Heart left ventricle (tissue), 16 donors: Measurements from ENCODE around the gene VWA5A. TPM values are rescaled to one million over a fixed set of nuclear protein-coding genes. Genes with fewer than 3 reads are reported as not detected.

ENCODE experiments used
- ATAC-seq, 4 donors: fragments of 200-7000 bp; cut with Tn5 transposase; one replicate each; pipeline ENCODE4 v1.9.1; 2020 to 2022; ENCODE audit warnings: moderate library complexity in 4 of 4, mild to moderate bottlenecking in 3 of 4, moderate number of reproducible peaks in 1 of 4
- DNase-seq, 5 donors: peaks; one replicate each; pipeline ENCODE4 v3.0.0-alpha.2; 2020
- H3K27ac ChIP-seq, 12 donors: fragments of 200-600 bp; sonication (generic) in 4 of 12; one replicate each; pipeline versions ENCODE4 v1.5.0 to v1.8.0; 2016 to 2022; ENCODE audit warnings: mild to moderate bottlenecking in 2 of 12
- H3K27me3 ChIP-seq, 9 donors: fragments of 200-600 bp; sonication (generic) in 2 of 9; one replicate each; pipeline versions ENCODE4 v1.5.1 to v1.8.0; 2016 to 2022; ENCODE audit warnings: mild to moderate bottlenecking in 3 of 9
- H3K36me3 ChIP-seq, 9 donors: fragments of 200-600 bp; sonication (generic) in 2 of 9; one replicate each; pipeline versions ENCODE4 v1.5.0 to v1.8.0; 2018 to 2022; ENCODE audit warnings: mild to moderate bottlenecking in 2 of 9
- H3K4me1 ChIP-seq, 12 donors: fragments of 200-600 bp; sonication (generic) in 4 of 12; one replicate each; pipeline versions ENCODE4 v1.5.0 to v1.8.0; 2016 to 2022; ENCODE audit warnings: mild to moderate bottlenecking in 3 of 12
- H3K4me3 ChIP-seq, 12 donors: fragments of 200-600 bp; sonication (generic) in 4 of 12; one replicate each; pipeline versions ENCODE4 v1.5.0 to v1.8.0; 2017 to 2022; ENCODE audit warnings: mild to moderate bottlenecking in 9 of 12, moderate library complexity in 4 of 12
- H3K9me3 ChIP-seq, 12 donors: fragments of 200-600 bp; sonication (generic) in 4 of 12; one replicate each; pipeline versions ENCODE4 v1.5.0 to v1.8.0; 2016 to 2022; ENCODE audit warnings: mild to moderate bottlenecking in 1 of 12
- CTCF ChIP-seq, 12 donors: fragments of 200-600 bp; sonication (generic) in 4 of 12; IDR thresholded peaks; one replicate each; pipeline versions ENCODE4 v1.5.0 to v1.8.0; 2018 to 2022; ENCODE audit warnings: antibody characterized with exemption in 12 of 12, mild to moderate bottlenecking in 5 of 12
- POLR2A ChIP-seq, 2 donors: fragments of 450-650 bp; IDR thresholded peaks; one replicate each; pipeline ENCODE4 v1.6.1; 2017; ENCODE audit warnings: antibody characterized with exemption in 2 of 2, mild to moderate bottlenecking in 2 of 2, moderate library complexity in 2 of 2
- WGBS, 4 donors: extraction: QIAGEN DNeasy Blood & Tissue Kit in 2 of 4; methylation state at CpG; one replicate each; pipeline versions ENCODE4 v1.1.5 to v1.1.7; 2013 to 2018; 5-methylcytosine and 5-hydroxymethylcytosine counted together
- intact Hi-C, 10 donors: fragments of 100-400 bp; cut with DNase I; formaldehyde crosslinking; loops; one replicate each; pipeline versions ENCODE4 v1.11.1 to v1.14.2; 2022
- polyA plus RNA-seq, 2 donors: library from polyadenylated mRNA; stranded (reverse); fragments of 200-250 nt; gene quantifications; one replicate each; pipeline ENCODE4 v1.2.3, GENCODE V29; 2013
- total RNA-seq, 9 donors: library from RNA; depleted of rRNA in 2 of 9; stranded (reverse); fragments of >200 nt in 2 of 9; fragmentation: NEBNext Ultra II Directional in 3 of 9; extraction: Animal tissue kit (Norgen Biotek cat#: 25700) in 3 of 9; gene quantifications; one replicate each; pipeline versions ENCODE4 v1.1.0 to v1.2.4, GENCODE V29; 2016 to 2023
- donor health status: ischemic (EF 13 %, LVEDD 7.1; RV severe dilation, severe dysfunction).
- donor health status: healthy with polysubstance abuse.
- donor health status: DM: no; HTN: yes; CAD: no.
- donor health status: DM: no; HTN: no; CAD: no.
- donor health status: ischemic (EF 25% LVEDD 6.9; RV normal size, moderate dysfunction).
- donor health status: ischemic (EF 25% LVEDD 5.7; RV mildly dilated, moderate dysfunction).
- donor health status: healthy.
- donor health status: DM: yes; HTN: yes; CAD: no.
- donor health status: ischemic (EF 35%, LVEDD 5.7; RV mildly dilated, moderate dysfunction).
- donor health status: nonischemic (EF 11% LVEDD 7.7; RV severe dilation, severe dysfunction).
- donor health status: DM: yes; HTN: yes; CAD: no.
- donor health status: PGD.
- donor health status: ischemic (EF 29% LVEDD 5.4; RV normal size, mild dysfunction).
- donor health status: nonischemic (EF 23%, LVEDD 6.1; RV moderate dilation, normal function).

The VWA5A gene
- total and polyA plus RNA-seq, 11 donors: 1.2 to 13.7 (median 2.8) TPM

- intact Hi-C loops: no loop called here
- Histone ChIP-seq H3K36me3 (no peaks in the 10 kb centered on the region), H3K4me1 (no peaks in the 10 kb centered on the region), H3K4me3 (no peak overlapping the region), H3K27me3 (peaks cover 0 to 7% (median 0%) of the 10 kb centered on the region in 9 donors), H3K27ac (no peak overlapping the region), H3K9me3 (no peaks in the 10 kb centered on the region)
- no peak for ATAC-seq
- WGBS, 4 donors: 66 to 76% (median 69%) methylated on average over 2 of the region's 2 CpGs
- TF ChIP-seq POLR2A (IDR thresholded peaks at IDR 0.05) (no peak), CTCF (IDR thresholded peaks at IDR 0.05) (no peak)
- no peak for DNase-seq
Observed at GRCh38 chr11:124098141-124098540, 17.1 kb upstream of the VWA5A start.

GRCh38 chr11:124101737-124102136 is 13.5 kb upstream of the VWA5A start:
- H3K36me3 ChIP-seq: no peaks in the 10 kb centered on the region
- no peaks in the 10 kb centered on the region for H3K4me1 ChIP-seq
- no peak for TF ChIP-seq CTCF (IDR thresholded peaks at IDR 0.05)
- no peak for TF ChIP-seq POLR2A (IDR thresholded peaks at IDR 0.05)
- WGBS, 4 donors: 52 to 76% (median 71%) methylated on average over 1 of the region's 1 CpG
- ATAC-seq: no peak
- intact Hi-C loops: no loop called here
- no peak overlapping the region for H3K4me3 ChIP-seq
- H3K9me3 ChIP-seq: no peaks in the 10 kb centered on the region
- H3K27ac ChIP-seq: no peak overlapping the region
- DNase-seq: no peak
- peaks cover 0 to 8% (median 0%) of the 10 kb centered on the region in 9 donors for H3K27me3 ChIP-seq

- TF ChIP-seq POLR2A (IDR thresholded peaks at IDR 0.05): no peak
- TF ChIP-seq CTCF (IDR thresholded peaks at IDR 0.05): peak in 2 of 12 donors; percentile 3 to 6
- no peak overlapping the region for H3K4me3 ChIP-seq
- 14 to 27% (median 20%) methylated on average over 1 of the region's 1 CpG for WGBS, 4 donors
- DNase-seq: no peak
- intact Hi-C loops: no loop called here
- no peak for ATAC-seq
- H3K36me3 ChIP-seq: no peaks in the 10 kb centered on the region
- H3K27me3 ChIP-seq: peaks cover 0 to 10% (median 0%) of the 10 kb centered on the region in 9 donors
- H3K9me3 ChIP-seq: no peaks in the 10 kb centered on the region
- H3K27ac ChIP-seq: no peak overlapping the region
- no peaks in the 10 kb centered on the region for H3K4me1 ChIP-seq
Observed at GRCh38 chr11:124108156-124108555, 7.1 kb upstream of the VWA5A start.

- intact Hi-C loops: no loop called here
Observed at GRCh38 chr11:124109377-124109776, 5.9 kb upstream of the VWA5A start.

More at GRCh38 chr11:124109377-124109776, 5.9 kb upstream of the VWA5A start:
- Histone ChIP-seq H3K27ac (no peak overlapping the region), H3K4me3 (no peak overlapping the region), H3K4me1 (no peaks in the 10 kb centered on the region), H3K9me3 (no peaks in the 10 kb centered on the region), H3K36me3 (no peaks in the 10 kb centered on the region), H3K27me3 (peaks cover 0 to 5% (median 0%) of the 10 kb centered on the region in 9 donors)
- 86 to 96% (median 92%) methylated on average over 1 of the region's 1 CpG for WGBS, 4 donors
- ATAC-seq: no peak
- DNase-seq: no peak
- TF ChIP-seq POLR2A (IDR thresholded peaks at IDR 0.05) (no peak), CTCF (IDR thresholded peaks at IDR 0.05) (no peak)
